Stimulated activated CD8-positive, alpha-beta memory T cell treated with anti-CD3 and anti-CD28 coated beads, Interleukin-7, amount 100 ng/mL, for 1 hour (primary cell): ENCODE data around the gene COL28A1.

Experiments
- DNase-seq, 2 donors: peaks; one replicate each; pipeline ENCODE4 v3.0.0-alpha.2; 2020; ENCODE audit warnings: low read depth in 2 of 2

Gene COL28A1

DNA sequence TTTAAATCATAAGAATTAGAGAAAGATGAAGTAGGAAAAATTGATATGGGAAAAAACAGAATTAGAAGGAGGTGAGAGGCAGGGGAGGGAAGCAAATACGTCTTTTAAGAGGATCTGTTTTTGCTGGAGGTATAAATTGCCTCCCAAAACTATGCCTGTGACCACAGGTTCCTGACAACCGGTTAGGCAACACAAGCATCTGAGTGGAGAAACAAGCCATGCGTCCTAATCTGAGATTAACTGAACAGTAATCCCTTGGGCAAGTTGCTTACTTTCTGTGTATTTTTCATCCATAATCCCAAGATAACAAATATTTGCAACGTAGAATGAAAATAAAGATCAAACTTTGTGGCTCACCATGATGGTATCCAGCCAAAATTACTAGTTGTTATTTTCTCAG lies 204.2 kb downstream of the COL28A1 start:
- no peak for DNase-seq

DNA sequence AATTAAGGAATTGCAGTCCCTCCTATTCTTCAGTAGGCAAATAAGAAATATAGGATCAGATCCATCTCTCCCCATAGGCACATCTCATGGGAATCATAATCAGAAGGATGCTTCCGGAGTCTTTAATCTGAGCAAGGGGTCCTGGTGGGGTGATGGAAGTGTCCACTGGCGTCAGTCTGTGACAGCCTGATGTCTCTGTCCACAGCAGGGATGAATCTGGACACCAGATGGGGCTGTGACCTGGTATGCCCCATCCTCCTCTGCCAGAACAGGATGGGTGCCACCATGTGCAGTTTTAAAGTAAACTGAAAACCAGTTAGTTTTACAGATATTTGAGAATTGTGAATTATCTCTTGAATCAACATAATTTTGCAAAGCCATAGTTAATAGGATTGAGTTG lies 204.7 kb downstream of the COL28A1 start:
- no peak for DNase-seq

DNA sequence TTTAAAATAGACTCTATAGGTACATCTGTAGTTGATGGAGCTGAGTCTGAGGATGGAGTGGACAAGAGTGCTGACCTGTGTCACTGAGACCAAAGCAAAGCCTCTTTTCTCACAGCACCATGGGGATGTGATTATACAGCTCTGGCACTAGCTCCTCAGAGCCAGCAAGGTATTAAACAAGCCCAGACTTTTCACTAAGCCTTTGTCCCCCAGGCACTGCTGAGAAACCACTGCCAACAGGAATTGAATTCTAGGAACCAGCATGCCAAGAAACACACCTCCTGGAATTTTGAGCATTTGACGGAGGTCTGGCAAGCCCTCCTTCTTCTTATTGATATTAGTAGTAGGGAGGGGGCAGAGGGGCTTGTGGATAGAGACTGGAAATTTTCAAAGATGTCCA lies 206.3 kb downstream of the COL28A1 start:
- DNase-seq, result no peak

- no peak for DNase-seq
These were observed 208.2 kb downstream of the COL28A1 start for GRCh38 chr7:7327423-7327822.

DNA sequence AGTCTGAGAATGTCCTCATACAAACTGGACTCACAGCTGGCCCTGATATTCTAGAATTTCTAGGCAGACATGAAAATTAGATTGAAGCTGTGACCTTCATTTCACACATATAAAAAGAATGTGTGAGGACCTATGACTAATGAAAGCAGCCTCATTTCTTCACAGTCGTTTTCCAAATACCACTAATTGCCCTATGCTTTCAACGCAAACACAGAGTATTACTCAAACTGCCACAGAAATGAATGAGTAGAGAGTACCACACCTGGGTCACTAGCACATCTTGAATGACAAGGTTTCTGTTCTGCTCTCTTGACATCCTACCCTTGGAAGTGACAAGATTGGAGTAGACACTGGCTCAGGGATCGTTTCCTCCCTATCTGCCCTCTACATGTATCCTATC lies 211.0 kb downstream of the COL28A1 start:
- no peak for DNase-seq

GRCh38 chr7:7323921-7324320 lies 211.8 kb downstream of the COL28A1 start:
- no peak for DNase-seq

GRCh38 chr7:7323352-7323751 lies 212.3 kb downstream of the COL28A1 start:
- DNase-seq, result no peak

- DNase-seq, result no peak
These were observed 214.0 kb downstream of the COL28A1 start for GRCh38 chr7:7321681-7322080.

- no peak for DNase-seq
These were observed 217.1 kb downstream of the COL28A1 start for GRCh38 chr7:7318601-7319000.

- DNase-seq, result no peak
These were observed 217.8 kb downstream of the COL28A1 start for GRCh38 chr7:7317850-7318249.

- DNase-seq, result no peak
These were observed 219.8 kb downstream of the COL28A1 start for GRCh38 chr7:7315851-7316250.

DNA sequence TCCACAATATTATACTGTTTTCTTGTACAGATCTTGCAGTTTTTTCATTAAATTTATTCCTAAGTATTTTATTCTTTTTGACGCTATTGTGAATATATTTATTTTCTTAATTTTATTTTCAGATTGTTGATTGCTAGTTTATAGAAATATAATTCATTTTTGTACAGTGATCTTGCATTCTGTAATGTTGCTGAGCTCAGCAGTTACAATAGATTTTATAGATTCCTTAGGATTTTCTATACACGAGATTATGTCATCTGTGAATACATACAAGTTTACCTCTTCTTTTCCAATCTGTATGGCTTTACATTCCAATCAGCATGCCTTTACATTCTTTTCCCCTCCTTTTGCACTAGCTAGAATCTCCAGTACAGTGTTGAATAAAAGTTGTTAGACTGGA lies 223.3 kb downstream of the COL28A1 start:
- no peak for DNase-seq

GRCh38 chr7:7311001-7311400 lies 224.7 kb downstream of the COL28A1 start:
- DNase-seq, result no peak

DNA sequence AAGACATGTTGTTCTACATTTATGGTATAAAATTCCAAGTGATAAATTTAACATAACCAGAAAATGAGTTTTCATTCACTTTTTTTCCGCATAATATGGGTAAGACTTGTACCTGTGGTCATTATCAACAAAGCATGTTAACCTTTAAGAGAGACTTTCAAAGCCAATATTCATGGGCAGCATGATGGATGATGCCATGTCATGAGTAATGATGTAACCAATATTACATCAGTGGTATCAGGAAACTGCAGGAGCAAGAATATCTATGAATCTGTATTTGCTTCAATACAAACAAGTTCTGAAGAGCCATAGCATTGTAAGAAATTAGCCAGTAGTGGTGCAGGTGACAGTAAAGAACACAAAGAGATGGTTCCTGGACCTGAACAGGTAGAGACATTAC lies 226.5 kb downstream of the COL28A1 start:
- no peak for DNase-seq
